HT1080 (cell line): Measurements from ENCODE around the gene OSGEPL1. TPM values are rescaled to one million over a fixed set of nuclear protein-coding genes. Genes with fewer than 3 reads are reported as not detected.
"Not testable (repeated sequence)": the region's sequence is repeated elsewhere in the genome, so short reads cannot be mapped to it uniquely, and the experiment has no call there.

Source experiments
- DNase-seq: peaks from one replicate; pipeline ENCODE4 v3.0.0-alpha.2; 2015; ENCODE audit warnings: low read depth
- total RNA-seq: library from RNA; depleted of rRNA; stranded (reverse); fragments of >200 nt; shearing (Covaris generic); gene quantifications from 2 replicates; pipeline ENCODE4 v1.2.3, GENCODE V29; 2014; rRNA removed

The OSGEPL1 gene
- total RNA-seq, 1 experiment from 2014 or later = 14.2 TPM

- DNase-seq = peak; percentile 19
Observed at GRCh38 chr2:189751080-189751658, 11.4 kb downstream of the OSGEPL1 start.

GRCh38 chr2:189729430-189729829 is 33.2 kb downstream of the OSGEPL1 start:
- DNase-seq = no peak

- DNase-seq = no peak
Observed at GRCh38 chr2:189726849-189727248, 35.7 kb downstream of the OSGEPL1 start.

- DNase-seq = no peak
Observed at GRCh38 chr2:189726271-189726670, 36.3 kb downstream of the OSGEPL1 start.

- DNase-seq = no peak
Observed at GRCh38 chr2:189723192-189723591, 39.4 kb downstream of the OSGEPL1 start.

- DNase-seq = no peak
Observed at GRCh38 chr2:189719571-189719970, 43.0 kb downstream of the OSGEPL1 start.

- DNase-seq = not testable (repeated sequence)
Observed at GRCh38 chr2:189717593-189717992, 45.0 kb downstream of the OSGEPL1 start.

GRCh38 chr2:189709501-189710221 is 52.9 kb downstream of the OSGEPL1 start:
- no peak for DNase-seq

GRCh38 chr2:189702071-189702470 is 60.5 kb downstream of the OSGEPL1 start:
- DNase-seq = peak; percentile 27

GRCh38 chr2:189700681-189701080 is 61.9 kb downstream of the OSGEPL1 start:
- DNase-seq = no peak

- no peak for DNase-seq
Observed at GRCh38 chr2:189698020-189698887, 64.3 kb downstream of the OSGEPL1 start.

Other genes with a start within 250 kb of the OSGEPL1 start
- 0.29 and 0.57 TPM in 2 replicates for gene SLC40A1, start 182.0 kb downstream of the OSGEPL1 start, total RNA-seq
- gene ASNSD1, start 101.3 kb downstream of the OSGEPL1 start, total RNA-seq = 66.2 and 68.9 TPM in 2 replicates
- gene ANKAR, start 88.1 kb downstream of the OSGEPL1 start, total RNA-seq = 2.0 and 2.4 TPM in 2 replicates
- 99.1 and 125 TPM in 2 replicates for gene ORMDL1, start 21.5 kb upstream of the OSGEPL1 start, total RNA-seq
- 18.2 and 19.3 TPM in 2 replicates for gene PMS1, start 21.7 kb upstream of the OSGEPL1 start, total RNA-seq